HepG2 (cell line): ENCODE data around the gene NELFCD. TPM values are rescaled to one million over a fixed set of nuclear protein-coding genes. Genes with fewer than 3 reads are reported as not detected.

Source experiments
- BHLHE40 ChIP-seq: IDR thresholded peaks from 2 replicates; pipeline ENCODE4 v1.6.1; 2011; ENCODE audit warnings: low read length, improper control_type of control experiment
- EEA1 ChIP-seq: sonication (generic); formaldehyde crosslinking; IDR thresholded peaks from 2 replicates; pipeline ENCODE4 v1.5.1; 2020; ENCODE audit warnings: mild to moderate bottlenecking, missing genetic modification reagents, borderline replicate concordance
- HNRNPL ChIP-seq: fragments of 200-400 bp; formaldehyde crosslinking; IDR thresholded peaks from 2 replicates; pipeline ENCODE4 v1.6.1; 2017; ENCODE audit warnings: mild to moderate bottlenecking, low read depth, low read length
- MYNN ChIP-seq: sonication (generic); formaldehyde crosslinking; IDR thresholded peaks from 2 replicates; pipeline ENCODE4 v1.4.0; 2020; ENCODE audit warnings: mild to moderate bottlenecking, low read depth, missing genetic modification reagents
- NCOA1 ChIP-seq: sonication (generic); formaldehyde crosslinking; IDR thresholded peaks from 2 replicates; pipeline ENCODE4 v1.9.0; 2021; ENCODE audit warnings: missing genetic modification reagents
- NR2F6 ChIP-seq, 2 experiments: IDR thresholded peaks; 2 replicates each; pipeline ENCODE4 v1.6.1; 2016; ENCODE audit warnings: antibody characterized with exemption in 1 of 2, mild to moderate bottlenecking in 1 of 2
- RARG ChIP-seq: sonication (generic); formaldehyde crosslinking; IDR thresholded peaks from 2 replicates; pipeline ENCODE4 v1.4.0; 2020; ENCODE audit warnings: low read depth, mild to moderate bottlenecking, missing genetic modification reagents
- SATB2 ChIP-seq: sonication (generic); formaldehyde crosslinking; IDR thresholded peaks from 2 replicates; pipeline ENCODE4 v1.5.0; 2020; ENCODE audit warnings: missing genetic modification reagents
- SP2 ChIP-seq: sonication (generic); formaldehyde crosslinking; IDR thresholded peaks from 2 replicates; pipeline ENCODE4 v1.5.1; 2020; ENCODE audit warnings: mild to moderate bottlenecking, missing genetic modification reagents
- U2AF2 ChIP-seq: fragments of 200-400 bp; formaldehyde crosslinking; IDR thresholded peaks from 2 replicates; pipeline ENCODE4 v1.6.1; 2017; ENCODE audit warnings: low read depth, mild to moderate bottlenecking, low read length
- ZNF180 ChIP-seq: sonication (generic); formaldehyde crosslinking; IDR thresholded peaks from 2 replicates; pipeline ENCODE4 v1.4.0; 2020; ENCODE audit warnings: low read depth, missing genetic modification reagents, borderline replicate concordance
- ZNF549 ChIP-seq: sonication (generic); formaldehyde crosslinking; IDR thresholded peaks from 2 replicates; pipeline ENCODE4 v1.5.0; 2020; ENCODE audit warnings: missing genetic modification reagents
- ZNF563 ChIP-seq: sonication (generic); formaldehyde crosslinking; IDR thresholded peaks from 2 replicates; pipeline ENCODE4 v1.8.0; 2022; ENCODE audit warnings: mild to moderate bottlenecking, moderate library complexity, missing genetic modification reagents
- ZSCAN20 ChIP-seq: sonication (generic); formaldehyde crosslinking; IDR thresholded peaks from 2 replicates; pipeline ENCODE4 v1.4.0; 2020; ENCODE audit warnings: missing genetic modification reagents, mild to moderate bottlenecking, borderline replicate concordance
- polyA plus RNA-seq, 8 experiments: library from polyadenylated mRNA; depleted of rRNA in 3 of 8; stranded (reverse) in 7 of 8; unstranded in 1 of 8; fragments of >200 nt; fragmentation: Illumina TruSeq in 4 of 8; extraction: Trizol in 4 of 8; gene quantifications; 2 replicates each; pipeline versions ENCODE4 v1.2.1 to v1.2.3, GENCODE V29; 2011 to 2016; ENCODE audit warnings: low read depth in 4 of 8, missing spikeins in 1 of 8, mixed read lengths in 1 of 8; ENCODE audit not compliant: insufficient read depth in 1 of 8
- total RNA-seq, 5 experiments: library from RNA; depleted of rRNA; stranded (reverse); fragments of >200 nt; fragmentation: Illumina TruSeq; extraction: Trizol; gene quantifications; 2 replicates each; pipeline ENCODE4 v1.2.3, GENCODE V29; 2016; ENCODE audit warnings: low read depth in 1 of 5
- TF ChIP-seq, protein P1 (sequence below): sonication (generic); formaldehyde crosslinking; IDR thresholded peaks from 2 replicates; pipeline ENCODE4 v1.4.0; 2020; ENCODE audit warnings: missing genetic modification reagents, borderline replicate concordance
- TF ChIP-seq, protein P2 (sequence below): sonication (generic); formaldehyde crosslinking; IDR thresholded peaks from 2 replicates; pipeline ENCODE4 v1.8.0; 2022; ENCODE audit warnings: missing genetic modification reagents, mild to moderate bottlenecking, moderate library complexity, borderline replicate concordance
- TF ChIP-seq, protein P3 (sequence below): sonication (generic); formaldehyde crosslinking; IDR thresholded peaks from 2 replicates; pipeline ENCODE4 v1.9.0; 2022; ENCODE audit warnings: low read depth, missing genetic modification reagents
- TF ChIP-seq, protein P4 (sequence below): IDR thresholded peaks from 2 replicates; pipeline ENCODE4 v1.6.1; 2016; ENCODE audit warnings: low read depth, control low read depth

NELFCD gene
- total and polyA plus RNA-seq, 2 of the 13 experiments (the other 11 are each of a cell fraction or from before 2014, with no cell fraction given) = 159 to 203 TPM

DNA sequence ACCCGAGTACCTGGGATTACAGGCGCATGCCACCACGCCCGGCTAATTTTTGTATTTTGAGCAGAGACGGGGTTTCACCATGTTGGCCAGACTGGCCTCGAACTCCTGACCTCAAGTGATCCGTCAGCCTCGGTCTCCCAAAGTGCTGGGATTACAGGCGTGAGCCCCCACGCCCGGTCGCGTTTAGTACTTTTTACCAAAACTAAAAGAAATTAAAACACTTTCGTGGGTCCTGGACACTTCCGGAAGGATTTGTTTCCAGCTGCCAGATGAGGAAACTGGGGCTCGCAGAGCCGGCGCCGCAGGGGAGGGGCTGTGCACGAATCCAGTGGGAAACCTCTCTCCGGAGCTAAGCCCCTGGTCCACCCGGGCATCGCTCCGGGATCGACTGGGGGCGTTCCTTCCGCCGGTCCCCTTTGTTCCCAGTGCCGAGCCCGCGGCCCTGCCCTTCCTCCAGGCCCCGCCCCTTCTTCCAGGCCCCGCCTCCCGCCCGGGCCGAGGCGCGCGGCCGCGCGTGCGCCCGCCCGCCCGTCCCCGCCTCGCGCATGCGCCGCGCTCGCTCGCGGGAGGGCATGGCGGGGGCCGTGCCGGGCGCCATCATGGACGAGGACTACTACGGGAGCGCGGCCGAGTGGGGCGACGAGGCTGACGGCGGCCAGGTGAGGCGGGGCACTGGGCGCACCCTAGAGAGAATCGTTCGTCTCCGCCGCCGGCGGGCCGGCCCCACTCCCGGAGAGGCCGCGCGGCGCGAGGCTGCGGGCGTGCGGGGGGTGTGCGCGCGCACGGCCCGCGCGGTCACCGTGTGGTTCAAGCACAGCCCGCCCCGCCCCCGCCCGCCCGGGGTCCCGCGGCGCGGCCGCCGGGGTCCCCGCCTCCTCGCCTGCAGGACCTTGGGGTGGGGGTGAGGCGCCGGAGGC is at the start of gene NELFCD (continued):
- TF ChIP-seq, protein P1, sequence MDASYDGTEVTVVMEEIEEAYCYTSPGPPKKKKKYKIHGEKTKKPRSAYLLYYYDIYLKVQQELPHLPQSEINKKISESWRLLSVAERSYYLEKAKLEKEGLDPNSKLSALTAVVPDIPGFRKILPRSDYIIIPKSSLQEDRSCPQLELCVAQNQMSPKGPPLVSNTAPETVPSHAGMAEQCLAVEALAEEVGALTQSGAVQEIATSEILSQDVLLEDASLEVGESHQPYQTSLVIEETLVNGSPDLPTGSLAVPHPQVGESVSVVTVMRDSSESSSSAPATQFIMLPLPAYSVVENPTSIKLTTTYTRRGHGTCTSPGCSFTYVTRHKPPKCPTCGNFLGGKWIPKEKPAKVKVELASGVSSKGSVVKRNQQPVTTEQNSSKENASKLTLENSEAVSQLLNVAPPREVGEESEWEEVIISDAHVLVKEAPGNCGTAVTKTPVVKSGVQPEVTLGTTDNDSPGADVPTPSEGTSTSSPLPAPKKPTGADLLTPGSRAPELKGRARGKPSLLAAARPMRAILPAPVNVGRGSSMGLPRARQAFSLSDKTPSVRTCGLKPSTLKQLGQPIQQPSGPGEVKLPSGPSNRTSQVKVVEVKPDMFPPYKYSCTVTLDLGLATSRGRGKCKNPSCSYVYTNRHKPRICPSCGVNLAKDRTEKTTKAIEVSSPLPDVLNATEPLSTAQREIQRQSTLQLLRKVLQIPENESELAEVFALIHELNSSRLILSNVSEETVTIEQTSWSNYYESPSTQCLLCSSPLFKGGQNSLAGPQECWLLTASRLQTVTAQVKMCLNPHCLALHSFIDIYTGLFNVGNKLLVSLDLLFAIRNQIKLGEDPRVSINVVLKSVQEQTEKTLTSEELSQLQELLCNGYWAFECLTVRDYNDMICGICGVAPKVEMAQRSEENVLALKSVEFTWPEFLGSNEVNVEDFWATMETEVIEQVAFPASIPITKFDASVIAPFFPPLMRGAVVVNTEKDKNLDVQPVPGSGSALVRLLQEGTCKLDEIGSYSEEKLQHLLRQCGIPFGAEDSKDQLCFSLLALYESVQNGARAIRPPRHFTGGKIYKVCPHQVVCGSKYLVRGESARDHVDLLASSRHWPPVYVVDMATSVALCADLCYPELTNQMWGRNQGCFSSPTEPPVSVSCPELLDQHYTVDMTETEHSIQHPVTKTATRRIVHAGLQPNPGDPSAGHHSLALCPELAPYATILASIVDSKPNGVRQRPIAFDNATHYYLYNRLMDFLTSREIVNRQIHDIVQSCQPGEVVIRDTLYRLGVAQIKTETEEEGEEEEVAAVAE (CRISPR knock-in tag) = 0 out of 2 replicates have a peak, but pooled peaks have one; percentile 55
- TF ChIP-seq, protein P2, sequence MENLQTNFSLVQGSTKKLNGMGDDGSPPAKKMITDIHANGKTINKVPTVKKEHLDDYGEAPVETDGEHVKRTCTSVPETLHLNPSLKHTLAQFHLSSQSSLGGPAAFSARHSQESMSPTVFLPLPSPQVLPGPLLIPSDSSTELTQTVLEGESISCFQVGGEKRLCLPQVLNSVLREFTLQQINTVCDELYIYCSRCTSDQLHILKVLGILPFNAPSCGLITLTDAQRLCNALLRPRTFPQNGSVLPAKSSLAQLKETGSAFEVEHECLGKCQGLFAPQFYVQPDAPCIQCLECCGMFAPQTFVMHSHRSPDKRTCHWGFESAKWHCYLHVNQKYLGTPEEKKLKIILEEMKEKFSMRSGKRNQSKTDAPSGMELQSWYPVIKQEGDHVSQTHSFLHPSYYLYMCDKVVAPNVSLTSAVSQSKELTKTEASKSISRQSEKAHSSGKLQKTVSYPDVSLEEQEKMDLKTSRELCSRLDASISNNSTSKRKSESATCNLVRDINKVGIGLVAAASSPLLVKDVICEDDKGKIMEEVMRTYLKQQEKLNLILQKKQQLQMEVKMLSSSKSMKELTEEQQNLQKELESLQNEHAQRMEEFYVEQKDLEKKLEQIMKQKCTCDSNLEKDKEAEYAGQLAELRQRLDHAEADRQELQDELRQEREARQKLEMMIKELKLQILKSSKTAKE = no peak
- TF ChIP-seq NR2F6 (IDR thresholded peaks at IDR 0.05) (no peak; the same call in 1 of the 2 replicates), NR2F6 (CRISPR knock-in tag; IDR thresholded peaks at IDR 0.05) (peak; percentile 38; the same call in 1 of the 2 replicates), SP2 (CRISPR knock-in tag) (no peak; the same call in 1 of the 2 replicates), MYNN (CRISPR knock-in tag) (peak; percentile 75; the same call in 1 of the 2 replicates), RARG (no peak), SATB2 (CRISPR knock-in tag) (no peak; the same call in 1 of the 2 replicates), ZNF563 (CRISPR knock-in tag) (peak; percentile 80), ZSCAN20 (CRISPR knock-in tag) (no peak), U2AF2 (no peak), ZNF180 (no peak), EEA1 (CRISPR knock-in tag) (no peak), BHLHE40 (0 out of 2 replicates have a peak, but pooled peaks have one; percentile 25), NCOA1 (0 out of 2 replicates have a peak, but pooled peaks have one; percentile 8), HNRNPL (0 out of 2 replicates have a peak, but pooled peaks have one; percentile 41), ZNF549 (no peak)
- TF ChIP-seq, protein P3, sequence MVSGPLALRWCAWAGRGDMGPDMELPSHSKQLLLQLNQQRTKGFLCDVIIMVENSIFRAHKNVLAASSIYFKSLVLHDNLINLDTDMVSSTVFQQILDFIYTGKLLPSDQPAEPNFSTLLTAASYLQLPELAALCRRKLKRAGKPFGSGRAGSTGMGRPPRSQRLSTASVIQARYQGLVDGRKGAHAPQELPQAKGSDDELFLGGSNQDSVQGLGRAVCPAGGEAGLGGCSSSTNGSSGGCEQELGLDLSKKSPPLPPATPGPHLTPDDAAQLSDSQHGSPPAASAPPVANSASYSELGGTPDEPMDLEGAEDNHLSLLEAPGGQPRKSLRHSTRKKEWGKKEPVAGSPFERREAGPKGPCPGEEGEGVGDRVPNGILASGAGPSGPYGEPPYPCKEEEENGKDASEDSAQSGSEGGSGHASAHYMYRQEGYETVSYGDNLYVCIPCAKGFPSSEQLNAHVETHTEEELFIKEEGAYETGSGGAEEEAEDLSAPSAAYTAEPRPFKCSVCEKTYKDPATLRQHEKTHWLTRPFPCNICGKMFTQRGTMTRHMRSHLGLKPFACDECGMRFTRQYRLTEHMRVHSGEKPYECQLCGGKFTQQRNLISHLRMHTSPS (CRISPR knock-in tag) = no peak
- TF ChIP-seq, protein P4, sequence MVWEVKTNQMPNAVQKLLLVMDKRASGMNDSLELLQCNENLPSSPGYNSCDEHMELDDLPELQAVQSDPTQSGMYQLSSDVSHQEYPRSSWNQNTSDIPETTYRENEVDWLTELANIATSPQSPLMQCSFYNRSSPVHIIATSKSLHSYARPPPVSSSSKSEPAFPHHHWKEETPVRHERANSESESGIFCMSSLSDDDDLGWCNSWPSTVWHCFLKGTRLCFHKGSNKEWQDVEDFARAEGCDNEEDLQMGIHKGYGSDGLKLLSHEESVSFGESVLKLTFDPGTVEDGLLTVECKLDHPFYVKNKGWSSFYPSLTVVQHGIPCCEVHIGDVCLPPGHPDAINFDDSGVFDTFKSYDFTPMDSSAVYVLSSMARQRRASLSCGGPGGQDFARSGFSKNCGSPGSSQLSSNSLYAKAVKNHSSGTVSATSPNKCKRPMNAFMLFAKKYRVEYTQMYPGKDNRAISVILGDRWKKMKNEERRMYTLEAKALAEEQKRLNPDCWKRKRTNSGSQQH = no peak
